ENCODE results near the gene C10orf105. TPM values are rescaled to one million over a fixed set of nuclear protein-coding genes. Genes with fewer than 3 reads are reported as not detected.

The C10orf105 gene
- total RNA-seq, 4 donors from 2014 or later = 0.20 to 0.42 (median 0.26) TPM

DNA sequence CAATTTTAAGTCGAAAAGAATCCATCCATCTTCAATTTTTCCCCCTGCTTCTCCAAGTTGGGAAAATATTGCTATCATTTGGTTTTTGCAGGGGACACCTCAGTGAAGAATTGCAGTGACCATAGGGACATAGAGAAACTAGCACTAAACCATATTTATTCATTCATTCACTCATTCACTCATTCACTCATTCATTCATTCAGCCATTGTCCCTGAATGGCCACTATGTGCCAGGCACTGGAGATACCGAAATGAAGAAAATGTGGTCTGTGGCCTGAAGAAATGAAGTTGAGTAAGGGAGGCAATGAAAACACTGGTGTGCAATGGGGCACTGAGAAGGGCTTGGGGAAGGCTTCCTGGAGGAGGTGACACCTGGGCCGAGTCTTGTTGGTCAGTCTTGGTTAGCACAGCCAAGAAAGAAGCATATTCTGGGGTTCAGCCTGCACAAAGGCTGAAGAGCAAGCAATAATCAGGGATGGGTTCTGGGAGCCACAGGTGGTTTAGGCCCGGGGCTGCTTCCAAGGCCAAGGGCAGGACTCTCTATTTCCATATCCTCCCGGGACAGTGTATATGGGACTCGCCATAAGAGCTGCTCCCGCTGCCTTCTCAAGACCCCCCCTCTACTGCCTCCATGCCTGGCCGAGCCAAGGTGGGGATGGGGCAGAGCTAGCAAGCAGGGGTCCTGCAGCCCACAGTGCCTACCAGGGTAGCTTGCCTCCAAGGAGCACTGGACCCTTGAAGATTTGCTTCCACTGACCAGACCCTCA, 25.5 kb upstream of the C10orf105 start:
- peaks cover 0 to 7% (median 0%) of the 10 kb centered on the region in 4 donors for H3K9me3 ChIP-seq
- H3K27ac ChIP-seq = no peak overlapping the region
- peaks cover 0 to 21% (median 0%) of the 10 kb centered on the region in 3 donors for H3K36me3 ChIP-seq
- TF ChIP-seq EP300 (IDR thresholded peaks at IDR 0.05) = no peak
- TF ChIP-seq CTCF (IDR thresholded peaks at IDR 0.05) = no peak
- H3K4me3 ChIP-seq = no peak overlapping the region
- WGBS, 2 donors = 77 to 92% methylated on average over 8 of the region's 8 CpGs
- no peak for DNase-seq (ENCODE audit: low spot score in 2 of 2)
- H3K4me1 ChIP-seq = peaks cover 0 to 58% (median 45%) of the 10 kb centered on the region in 4 donors
- H3K27me3 ChIP-seq = no peaks in the 10 kb centered on the region

DNA sequence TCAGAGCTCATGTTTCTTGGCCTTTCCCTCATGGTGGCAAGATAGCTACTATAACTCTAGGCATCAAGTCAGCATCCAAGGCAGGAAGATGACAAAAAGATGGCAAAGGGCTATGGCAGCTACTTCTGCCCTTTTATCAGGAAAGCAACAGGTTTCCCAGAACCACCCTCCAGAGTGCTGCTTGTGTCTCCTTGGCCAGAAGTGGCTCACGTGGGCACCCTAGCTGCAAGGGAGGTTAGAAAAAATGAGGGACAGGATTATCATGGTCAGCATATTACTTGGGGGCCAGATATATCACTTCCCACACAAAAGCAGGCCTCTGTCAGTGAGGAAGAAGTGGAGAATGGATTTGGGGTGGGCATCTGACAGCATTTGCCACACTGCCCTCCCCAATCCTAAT, 24.3 kb upstream of the C10orf105 start:
- 79 to 91% methylated on average over 1 of the region's 1 CpG for WGBS, 2 donors
- H3K4me1 ChIP-seq = peaks cover 0 to 54% (median 38%) of the 10 kb centered on the region in 4 donors
- DNase-seq (ENCODE audit: low spot score in 2 of 2) = no peak

DNA sequence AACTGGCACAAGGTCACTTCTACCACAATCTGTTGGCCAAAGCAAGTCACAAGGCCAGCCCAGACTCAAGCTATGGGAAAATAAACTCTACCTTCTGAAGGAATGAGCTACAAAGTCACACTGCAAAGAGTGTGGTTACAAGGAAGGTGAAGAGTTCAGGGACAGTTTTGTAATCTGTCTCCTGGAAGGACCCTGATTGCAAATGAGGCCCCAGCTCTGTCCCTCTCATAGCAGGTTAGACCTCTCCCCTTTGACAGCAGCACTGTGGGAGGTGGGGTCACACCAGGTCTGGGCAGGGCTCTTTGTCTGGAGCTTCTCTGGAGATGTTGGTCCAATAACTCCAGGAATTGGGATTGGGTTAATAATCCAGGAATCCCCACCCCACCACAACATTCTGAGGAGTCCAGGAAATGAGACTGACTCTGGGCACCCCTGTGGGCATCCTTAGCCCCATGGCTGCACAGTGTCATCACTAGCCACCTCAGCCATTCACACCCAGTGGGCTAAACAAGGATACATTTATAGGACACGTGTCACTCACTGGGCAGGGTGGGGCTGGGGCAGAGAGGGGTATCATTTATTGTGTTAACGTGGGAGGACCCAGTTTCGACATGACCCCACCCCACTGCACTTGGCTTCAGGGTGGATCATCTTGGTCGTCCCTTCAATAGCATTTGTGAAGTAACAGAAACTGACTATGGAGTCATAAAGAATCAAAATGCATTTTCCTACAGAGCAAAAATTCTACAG, 23.7 kb upstream of the C10orf105 start:
- no peak for DNase-seq (ENCODE audit: low spot score in 2 of 2)
- 83 to 85% methylated on average over 4 of the region's 4 CpGs for WGBS, 2 donors
- H3K27me3 ChIP-seq = no peaks in the 10 kb centered on the region
- H3K27ac ChIP-seq = no peak overlapping the region
- H3K4me1 ChIP-seq = peaks cover 0 to 54% (median 32%) of the 10 kb centered on the region in 4 donors
- TF ChIP-seq POLR2A (IDR thresholded peaks at IDR 0.05) = no peak
- TF ChIP-seq CTCF (IDR thresholded peaks at IDR 0.05) = no peak
- TF ChIP-seq EP300 (IDR thresholded peaks at IDR 0.05) = no peak
- H3K9me3 ChIP-seq = peaks cover 0 to 7% (median 0%) of the 10 kb centered on the region in 4 donors
- H3K36me3 ChIP-seq = peaks cover 0 to 14% (median 0%) of the 10 kb centered on the region in 3 donors
- no peak overlapping the region for H3K4me3 ChIP-seq

More for the DNA sequence above, 24.3 kb upstream of the C10orf105 start:
- H3K27ac ChIP-seq = peak overlapping the region in 1 of 4 donors; percentile 12
- no peak for TF ChIP-seq POLR2A (IDR thresholded peaks at IDR 0.05)
- no peak for TF ChIP-seq EP300 (IDR thresholded peaks at IDR 0.05)
- peaks cover 0 to 14% (median 0%) of the 10 kb centered on the region in 3 donors for H3K36me3 ChIP-seq
- H3K9me3 ChIP-seq = peaks cover 0 to 7% (median 0%) of the 10 kb centered on the region in 4 donors
- H3K27me3 ChIP-seq = no peaks in the 10 kb centered on the region
- no peak overlapping the region for H3K4me3 ChIP-seq

- Histone ChIP-seq H3K4me1 (peaks cover 0 to 54% (median 25%) of the 10 kb centered on the region in 4 donors), H3K27me3 (no peaks in the 10 kb centered on the region), H3K36me3 (peaks cover 0 to 14% (median 0%) of the 10 kb centered on the region in 3 donors), H3K27ac (no peak overlapping the region), H3K9me3 (peaks cover 0 to 7% (median 0%) of the 10 kb centered on the region in 4 donors), H3K4me3 (no peak overlapping the region)
- 94 to 96% methylated on average over 7 to 10 of the region's 10 CpGs for WGBS, 2 donors
- TF ChIP-seq CTCF (IDR thresholded peaks at IDR 0.05) (no peak), EP300 (IDR thresholded peaks at IDR 0.05) (no peak), POLR2A (IDR thresholded peaks at IDR 0.05) (no peak)
- DNase-seq (ENCODE audit: low spot score in 2 of 2) = no peak
Observed at GRCh38 chr10:71742301-71743088, 22.9 kb upstream of the C10orf105 start.

DNA sequence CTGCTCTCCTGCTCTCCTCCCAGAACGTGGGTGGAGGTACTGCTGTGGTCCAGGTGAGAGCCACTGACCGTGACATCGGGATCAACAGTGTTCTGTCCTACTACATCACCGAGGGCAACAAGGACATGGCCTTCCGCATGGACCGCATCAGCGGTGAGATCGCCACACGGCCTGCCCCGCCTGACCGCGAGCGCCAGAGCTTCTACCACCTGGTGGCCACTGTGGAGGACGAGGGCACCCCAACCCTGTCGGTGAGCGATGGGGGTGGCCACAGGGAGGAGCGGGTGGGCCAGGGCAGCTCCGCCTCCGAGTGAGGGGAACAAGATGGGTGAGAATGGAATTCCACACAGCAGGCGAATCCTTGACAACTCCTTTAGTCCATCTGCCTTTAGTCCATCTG, 22.1 kb upstream of the C10orf105 start:
- peaks cover 0 to 7% (median 0%) of the 10 kb centered on the region in 4 donors for H3K9me3 ChIP-seq
- H3K27me3 ChIP-seq = no peaks in the 10 kb centered on the region
- WGBS, 2 donors = 93 to 97% methylated on average over 20 of the region's 20 CpGs
- TF ChIP-seq EP300 (IDR thresholded peaks at IDR 0.05) (no peak), CTCF (IDR thresholded peaks at IDR 0.05) (no peak), POLR2A (IDR thresholded peaks at IDR 0.05) (no peak)
- H3K4me3 ChIP-seq = no peak overlapping the region
- H3K36me3 ChIP-seq = peaks cover 0 to 14% (median 0%) of the 10 kb centered on the region in 3 donors
- DNase-seq (ENCODE audit: low spot score in 2 of 2) = no peak
- H3K4me1 ChIP-seq = peaks cover 0 to 54% (median 22%) of the 10 kb centered on the region in 4 donors
- no peak overlapping the region for H3K27ac ChIP-seq
